HG03025 (cell line): Measurements from ENCODE around the gene ZBTB7C.

Source experiments
- ATAC-seq: cut with Tn5 transposase; IDR thresholded peaks from one replicate; pipeline ENCODE4 v1.9.1; 2021; ENCODE audit warnings: mild to moderate bottlenecking, moderate library complexity; ENCODE audit not compliant: unreplicated experiment, low FRiP score

The ZBTB7C gene

GRCh38 chr18:48393170-48393569 lies 16.0 kb downstream of the ZBTB7C start:
- ATAC-seq = no peak

- ATAC-seq = no peak
Observed at GRCh38 chr18:48392268-48392667, 16.9 kb downstream of the ZBTB7C start.

- ATAC-seq = no peak
Observed at GRCh38 chr18:48391868-48392267, 17.3 kb downstream of the ZBTB7C start.

GRCh38 chr18:48390641-48391040 lies 18.5 kb downstream of the ZBTB7C start:
- no peak for ATAC-seq

GRCh38 chr18:48388478-48388877 lies 20.7 kb downstream of the ZBTB7C start:
- ATAC-seq = no peak

- ATAC-seq = no peak
Observed at GRCh38 chr18:48387300-48387699, 21.9 kb downstream of the ZBTB7C start.

GRCh38 chr18:48385596-48385995 lies 23.6 kb downstream of the ZBTB7C start:
- no peak for ATAC-seq

GRCh38 chr18:48376934-48377333 lies 32.2 kb downstream of the ZBTB7C start:
- no peak for ATAC-seq

GRCh38 chr18:48376406-48376805 lies 32.8 kb downstream of the ZBTB7C start:
- no peak for ATAC-seq

GRCh38 chr18:48375150-48375800 lies 33.9 kb downstream of the ZBTB7C start:
- no peak for ATAC-seq

- no peak for ATAC-seq
Observed at GRCh38 chr18:48374423-48375149, 34.6 kb downstream of the ZBTB7C start.

- no peak for ATAC-seq
Observed at GRCh38 chr18:48371854-48372602, 37.2 kb downstream of the ZBTB7C start.

- no peak for ATAC-seq
Observed at GRCh38 chr18:48367557-48367956, 41.6 kb downstream of the ZBTB7C start.

- no peak for ATAC-seq
Observed at GRCh38 chr18:48365965-48366364, 43.2 kb downstream of the ZBTB7C start.

GRCh38 chr18:48364146-48364545 lies 45.0 kb downstream of the ZBTB7C start:
- ATAC-seq = no peak

GRCh38 chr18:48363175-48363574 lies 46.0 kb downstream of the ZBTB7C start:
- no peak for ATAC-seq

GRCh38 chr18:48361801-48362200 lies 47.4 kb downstream of the ZBTB7C start:
- ATAC-seq = no peak

- ATAC-seq = no peak
Observed at GRCh38 chr18:48360376-48361021, 48.7 kb downstream of the ZBTB7C start.

- no peak for ATAC-seq
Observed at GRCh38 chr18:48359626-48360025, 49.6 kb downstream of the ZBTB7C start.

GRCh38 chr18:48358868-48359267 lies 50.3 kb downstream of the ZBTB7C start:
- no peak for ATAC-seq
